DOHH2 (cell line): Measurements from ENCODE around the gene CATSPER3.

Source experiments
- CTCF ChIP-seq: fragments of 200-600 bp; sonication (generic); IDR thresholded peaks from one replicate; pipeline ENCODE4 v1.5.1; 2014; ENCODE audit warnings: antibody characterized with exemption, mild to moderate bottlenecking, low read depth, low read length; ENCODE audit not compliant: poor library complexity, severe bottlenecking
- EZH2phosphoT487 ChIP-seq: fragments of 200-600 bp; sonication (generic); IDR thresholded peaks from 2 replicates; pipeline ENCODE4 v1.6.1; 2017; ENCODE audit warnings: borderline replicate concordance, mild to moderate bottlenecking, antibody characterized with exemption, low read length, moderate library complexity, mixed read lengths

GRCh38 chr5:135027697-135028615, 60.2 kb downstream of the CATSPER3 start:
- no peak for TF ChIP-seq CTCF
- no peak for TF ChIP-seq EZH2phosphoT487
